HG03520 (cell line): ENCODE measurements around the gene SMARCC2.
A peak's percentile ranks its signal among the peaks of the same experiment; 100 is the strongest.
"Not testable (repeated sequence)": the region's sequence is repeated elsewhere in the genome, so short reads cannot be mapped to it uniquely, and the experiment has no call there.

Experiments
- ATAC-seq: cut with Tn5 transposase; IDR thresholded peaks from one replicate; pipeline ENCODE4 v1.9.1; 2021; ENCODE audit warnings: mild to moderate bottlenecking, moderate library complexity; ENCODE audit not compliant: unreplicated experiment

SMARCC2 gene

DNA sequence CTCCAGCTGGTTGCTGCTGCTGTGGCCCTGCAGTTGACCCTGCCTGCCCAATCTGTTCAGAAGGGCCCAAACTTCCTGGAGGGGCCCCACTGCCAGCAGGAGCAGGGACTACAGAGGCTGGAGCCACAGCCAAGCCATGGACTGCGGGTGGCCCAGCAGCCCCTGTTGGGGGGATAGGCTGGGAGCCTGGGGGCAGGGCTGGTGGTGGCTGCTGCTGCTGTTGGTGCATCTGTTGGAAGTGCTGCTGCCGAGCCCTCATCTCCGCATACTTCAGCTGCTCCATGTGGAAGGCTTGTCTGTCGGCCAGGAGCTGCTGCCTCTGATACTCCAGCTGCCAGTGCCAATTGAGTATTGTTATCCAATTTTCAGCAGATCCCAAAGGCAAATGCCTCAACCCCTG is 23.9 kb downstream of the SMARCC2 start:
- ATAC-seq = no peak

DNA sequence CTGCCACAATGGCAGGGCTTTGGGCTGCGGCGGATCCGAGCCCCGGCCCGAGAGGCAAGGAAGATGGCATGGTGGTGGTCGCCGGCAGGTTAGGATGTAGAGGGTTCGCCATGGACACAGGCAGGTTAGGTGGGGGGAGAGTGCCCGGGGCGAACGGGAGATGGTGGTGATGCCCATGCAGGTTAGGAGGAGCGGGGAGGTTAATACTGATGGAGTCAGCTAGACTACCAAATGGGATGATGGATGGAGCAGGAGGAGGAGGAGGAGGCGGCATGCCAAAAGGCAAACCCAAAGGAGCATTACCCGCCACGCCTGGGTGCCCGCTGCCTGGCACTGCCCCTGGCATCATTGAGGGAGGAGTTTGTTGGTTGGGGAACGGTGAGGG is 24.9 kb downstream of the SMARCC2 start:
- no peak for ATAC-seq

DNA sequence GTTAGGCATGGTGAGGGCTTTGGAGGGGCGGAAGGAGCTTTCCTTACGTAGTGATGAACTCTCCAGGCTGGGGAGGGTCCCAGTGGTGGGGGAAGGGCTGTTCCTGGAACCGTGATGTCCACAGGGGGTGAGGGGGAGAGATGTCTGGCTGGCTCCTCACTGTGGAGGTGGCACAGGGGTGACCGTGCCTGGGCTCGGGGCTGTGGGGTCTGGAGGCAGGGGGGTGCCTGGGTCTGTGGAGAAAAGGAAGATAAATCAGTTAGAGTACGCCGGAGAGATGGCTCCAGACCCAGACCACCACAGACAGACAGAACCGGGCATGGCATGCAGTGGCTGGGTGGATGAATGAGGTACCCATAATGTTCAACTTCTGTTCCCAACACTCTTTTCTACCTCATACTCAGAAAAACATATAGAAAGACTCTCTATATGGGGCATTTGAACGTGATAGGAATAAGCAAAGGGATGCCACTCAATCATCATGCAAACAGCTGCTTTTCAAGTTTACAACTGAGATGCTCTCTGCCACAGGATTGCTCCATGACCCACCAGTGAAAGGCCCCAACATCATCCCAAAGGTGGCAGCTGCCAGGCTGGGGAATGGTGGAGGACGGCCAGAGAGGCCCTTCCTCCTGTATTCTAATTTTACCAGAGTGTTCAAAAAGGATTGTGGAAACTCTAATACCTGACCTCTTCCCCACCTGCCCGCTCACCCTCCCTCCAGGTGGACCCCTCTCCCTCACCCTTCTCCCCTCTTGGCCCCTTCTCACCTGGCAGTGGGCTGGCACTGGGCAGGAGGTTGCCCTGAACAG is 25.5 kb downstream of the SMARCC2 start:
- ATAC-seq = no peak

DNA sequence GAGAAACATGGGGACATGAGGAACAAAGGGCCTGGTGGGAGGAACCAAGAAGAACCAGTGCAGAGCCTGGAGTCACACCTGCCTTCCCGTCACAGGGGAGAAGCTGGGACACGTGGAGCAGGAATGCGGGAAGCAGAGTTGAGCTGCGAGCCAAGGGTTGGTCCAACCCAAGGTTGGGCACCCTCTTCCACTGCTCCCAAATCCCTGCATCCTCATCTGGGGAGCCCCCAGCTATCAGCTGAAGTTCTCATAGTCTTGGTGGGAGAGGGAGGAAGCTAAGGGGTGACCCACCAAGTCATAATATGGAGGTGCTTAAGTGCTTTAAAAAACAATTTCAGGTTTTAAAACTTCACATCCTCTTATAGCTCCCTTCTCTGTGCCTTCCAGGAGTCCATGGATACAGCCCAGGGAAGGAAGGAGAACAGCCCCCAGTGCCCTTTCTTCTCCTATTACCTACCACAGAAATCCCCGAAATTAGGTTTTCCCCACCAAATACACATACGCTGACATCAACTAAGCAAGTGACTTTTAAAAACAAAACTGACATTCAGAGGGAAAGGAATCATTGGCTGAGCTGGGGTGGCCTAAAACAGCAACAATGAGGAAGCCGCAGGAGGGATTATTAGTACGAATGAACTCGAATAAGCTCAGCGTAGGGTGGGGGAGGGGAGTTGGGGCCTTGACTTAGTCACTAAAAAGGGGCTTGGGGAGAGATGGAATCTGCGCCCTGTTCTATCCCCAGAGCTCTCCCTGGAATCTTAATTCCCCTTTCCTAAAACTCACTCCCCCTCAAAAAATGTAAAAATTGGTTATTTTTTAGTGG is 26.6 kb downstream of the SMARCC2 start:
- no peak for ATAC-seq

DNA sequence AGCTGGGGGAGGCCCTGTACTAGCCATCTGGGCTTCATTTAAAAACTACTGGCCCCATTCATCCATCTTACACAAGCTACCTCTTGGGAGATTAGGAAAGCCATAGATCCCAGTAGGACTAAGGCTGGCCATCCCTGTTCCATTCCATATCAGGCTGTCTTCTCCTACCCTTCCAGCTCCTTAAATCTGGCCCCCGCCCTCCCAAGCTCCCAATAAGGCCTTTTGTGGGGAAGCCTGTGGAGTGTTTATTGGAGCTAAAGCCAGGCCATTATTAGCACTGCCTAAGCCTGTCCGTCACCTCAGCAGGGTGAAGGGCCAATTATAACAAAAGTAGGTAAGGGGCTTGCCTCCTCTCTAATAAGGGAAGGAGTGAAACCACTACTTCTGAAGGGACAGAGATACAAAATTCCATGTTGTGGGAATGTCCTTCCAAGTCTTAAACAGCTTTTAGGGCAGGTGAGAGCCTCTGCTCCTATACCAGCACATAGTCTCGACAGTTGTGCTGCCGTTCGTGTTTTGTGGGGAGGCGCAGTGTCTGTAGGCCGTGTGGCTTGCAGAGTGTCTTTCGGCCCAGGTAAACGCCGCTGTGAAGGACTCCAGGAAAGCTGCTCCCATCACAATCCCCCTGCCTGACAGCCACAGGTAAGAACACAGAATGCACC is 27.5 kb downstream of the SMARCC2 start:
- no peak for ATAC-seq

DNA sequence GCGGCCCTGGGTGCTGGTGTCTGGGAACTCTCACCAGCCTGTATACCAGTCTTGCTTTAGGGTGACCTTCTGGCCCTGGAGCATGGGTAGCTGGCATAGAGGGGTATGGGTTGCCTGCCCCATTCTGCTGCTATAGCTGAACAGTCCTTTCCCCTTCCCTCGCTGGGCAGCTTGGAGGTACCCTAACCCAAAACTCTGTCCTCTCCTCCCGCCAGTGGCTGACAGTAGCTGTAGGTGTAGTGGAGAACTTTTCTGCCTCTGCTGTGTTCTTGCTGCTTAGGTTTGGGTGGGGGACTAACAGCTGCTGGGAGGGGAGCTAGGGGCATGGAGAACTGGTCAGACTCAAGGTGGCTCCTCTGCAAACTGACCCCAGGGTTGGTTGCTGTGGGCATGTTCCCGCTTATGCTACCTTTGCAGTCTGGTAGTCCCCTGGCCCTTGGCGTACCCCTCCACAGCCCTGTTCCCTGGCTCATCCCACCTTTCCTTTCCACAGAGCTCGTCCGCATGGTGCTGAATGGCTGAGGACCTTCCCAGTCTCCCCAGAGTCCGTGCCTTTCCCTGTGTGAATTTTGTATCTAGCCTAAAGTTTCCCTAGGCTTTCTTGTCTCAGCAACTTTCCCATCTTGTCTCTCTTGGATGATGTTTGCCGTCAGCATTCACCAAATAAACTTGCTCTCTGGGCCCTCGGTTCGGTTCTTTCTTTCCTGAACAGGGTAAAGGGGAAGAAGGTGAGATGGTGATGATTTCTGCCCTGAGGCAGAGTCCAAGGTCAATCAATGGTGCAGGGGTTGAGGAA is 28.2 kb downstream of the SMARCC2 start:
- no peak for ATAC-seq

DNA sequence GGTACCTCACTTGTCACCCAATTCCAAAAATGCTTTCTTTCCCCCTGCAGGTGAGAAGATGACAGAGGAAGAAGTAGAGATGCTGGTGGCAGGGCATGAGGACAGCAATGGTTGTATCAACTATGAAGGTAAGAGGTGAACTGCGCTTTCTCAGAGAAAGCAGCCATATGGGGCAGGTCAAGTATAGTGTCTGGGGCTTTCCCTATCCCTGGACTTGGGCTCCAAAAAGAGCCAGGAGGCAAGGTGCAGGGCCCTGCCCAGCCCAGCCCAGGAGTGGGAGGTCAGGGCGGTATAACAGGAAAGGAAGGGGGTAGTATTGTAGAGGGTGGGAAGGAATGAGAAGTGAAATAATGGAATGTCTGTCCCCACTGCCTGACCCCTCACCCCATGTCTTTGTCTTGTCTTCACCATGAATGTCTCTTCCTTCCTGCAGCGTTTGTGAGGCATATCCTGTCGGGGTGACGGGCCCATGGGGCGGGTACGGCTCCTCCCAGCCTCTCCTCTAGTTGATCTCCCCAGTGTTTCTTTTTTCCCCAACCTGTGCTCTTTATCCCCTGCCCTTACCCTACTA is 29.0 kb downstream of the SMARCC2 start:
- no peak for ATAC-seq

DNA sequence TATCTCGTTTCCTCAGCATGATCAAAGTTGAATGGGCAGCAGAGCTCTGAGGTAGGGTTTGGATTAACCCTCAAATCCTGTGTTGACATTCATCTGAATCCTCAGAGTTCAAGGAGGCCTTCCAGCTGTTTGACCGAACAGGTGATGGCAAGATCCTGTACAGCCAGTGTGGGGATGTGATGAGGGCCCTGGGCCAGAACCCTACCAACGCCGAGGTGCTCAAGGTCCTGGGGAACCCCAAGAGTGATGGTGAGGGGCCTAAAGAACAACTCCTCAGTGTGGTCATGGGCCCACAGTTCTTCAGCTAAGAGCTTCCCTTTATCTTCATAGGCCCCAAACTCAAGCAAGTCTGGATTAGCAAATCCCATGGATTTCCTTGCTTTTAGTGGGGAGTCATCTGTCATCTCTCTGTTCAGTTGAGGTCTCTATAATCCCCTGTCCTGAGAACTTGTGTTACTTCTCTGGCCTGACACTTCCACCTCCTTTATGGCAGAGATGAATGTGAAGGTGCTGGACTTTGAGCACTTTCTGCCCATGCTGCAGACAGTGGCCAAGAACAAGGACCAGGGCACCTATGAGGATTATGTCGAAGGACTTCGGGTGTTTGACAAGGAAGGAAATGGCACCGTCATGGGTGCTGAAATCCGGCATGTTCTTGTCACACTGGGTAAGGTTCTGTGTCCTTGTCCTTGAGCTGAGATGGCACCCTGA is 29.6 kb downstream of the SMARCC2 start:
- no peak for ATAC-seq

DNA sequence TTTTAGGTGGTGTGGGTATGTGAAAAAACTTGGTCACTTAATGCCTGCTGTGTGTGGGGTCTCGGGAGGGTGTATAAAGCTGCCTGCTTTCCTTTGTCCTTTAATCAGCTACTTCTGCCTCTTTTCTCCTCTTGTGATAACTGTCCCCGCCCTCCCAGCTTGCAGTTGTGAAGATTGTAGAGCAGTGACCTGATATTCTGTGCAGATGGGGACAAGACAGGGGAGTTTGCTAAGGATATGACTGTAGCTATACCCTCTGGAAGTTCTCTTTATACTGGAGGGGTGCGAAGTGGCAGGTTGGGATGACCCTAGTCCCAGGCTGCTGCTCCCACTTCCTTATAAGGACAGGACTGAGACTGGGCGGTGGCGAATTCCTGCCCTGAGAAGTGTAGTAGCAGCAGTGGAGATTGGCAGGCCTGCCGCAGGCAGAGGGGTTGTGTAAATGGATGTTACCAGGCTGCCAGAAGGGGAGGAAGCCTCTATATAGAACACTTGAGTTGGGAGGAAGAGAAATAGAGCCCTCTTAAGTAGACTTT is 30.3 kb downstream of the SMARCC2 start:
- no peak for ATAC-seq

DNA sequence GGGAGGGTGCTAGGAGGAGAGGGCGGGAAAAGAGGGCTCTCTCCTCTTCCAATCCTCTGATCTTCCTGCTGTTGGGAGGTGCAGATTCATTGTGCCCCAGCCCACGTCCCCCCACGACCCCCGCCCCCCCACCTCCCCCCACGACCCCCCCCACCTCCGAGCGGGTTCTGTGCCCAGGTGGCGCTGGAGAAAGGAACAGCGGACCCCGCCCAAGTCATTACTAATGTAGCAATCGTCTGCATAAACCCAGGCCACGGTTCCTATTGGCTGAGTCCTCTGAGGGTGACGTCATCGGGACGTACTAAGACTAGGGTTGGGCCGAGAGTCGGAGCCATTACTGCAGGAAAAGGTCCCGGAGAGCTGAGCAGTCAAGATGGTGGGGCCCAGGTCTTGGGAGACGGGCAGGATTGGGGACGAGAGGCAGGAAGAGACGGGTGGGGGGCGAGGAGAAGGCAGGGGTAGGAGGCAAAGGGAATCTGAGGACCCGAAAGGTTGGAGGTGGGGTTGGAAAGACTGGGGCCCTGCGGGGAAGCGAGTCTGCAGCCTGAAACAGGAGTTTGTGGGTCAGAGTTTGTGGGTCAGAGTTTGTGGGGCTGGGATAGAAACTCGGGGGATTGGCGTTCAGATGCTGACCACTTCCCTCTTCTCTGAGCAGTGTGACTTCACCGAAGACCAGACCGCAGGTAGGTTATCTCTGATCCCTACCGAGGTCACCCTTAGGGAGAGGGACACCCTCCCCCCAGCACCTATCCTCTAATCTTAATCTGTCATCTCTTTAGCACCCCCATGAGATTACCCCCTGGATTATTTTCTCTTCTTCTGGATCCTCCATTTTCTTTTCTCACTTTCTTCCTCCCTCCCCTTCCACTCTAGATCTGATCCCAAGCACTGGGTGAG is 31.0 kb downstream of the SMARCC2 start, which contains the start of gene MYL6:
TSS of gene MYL6 (plus strand) at position 331 of the 897 bp plus-strand sequence. CDS start at position 374, 43 bp downstream.
- peak; percentile 75 for ATAC-seq

DNA sequence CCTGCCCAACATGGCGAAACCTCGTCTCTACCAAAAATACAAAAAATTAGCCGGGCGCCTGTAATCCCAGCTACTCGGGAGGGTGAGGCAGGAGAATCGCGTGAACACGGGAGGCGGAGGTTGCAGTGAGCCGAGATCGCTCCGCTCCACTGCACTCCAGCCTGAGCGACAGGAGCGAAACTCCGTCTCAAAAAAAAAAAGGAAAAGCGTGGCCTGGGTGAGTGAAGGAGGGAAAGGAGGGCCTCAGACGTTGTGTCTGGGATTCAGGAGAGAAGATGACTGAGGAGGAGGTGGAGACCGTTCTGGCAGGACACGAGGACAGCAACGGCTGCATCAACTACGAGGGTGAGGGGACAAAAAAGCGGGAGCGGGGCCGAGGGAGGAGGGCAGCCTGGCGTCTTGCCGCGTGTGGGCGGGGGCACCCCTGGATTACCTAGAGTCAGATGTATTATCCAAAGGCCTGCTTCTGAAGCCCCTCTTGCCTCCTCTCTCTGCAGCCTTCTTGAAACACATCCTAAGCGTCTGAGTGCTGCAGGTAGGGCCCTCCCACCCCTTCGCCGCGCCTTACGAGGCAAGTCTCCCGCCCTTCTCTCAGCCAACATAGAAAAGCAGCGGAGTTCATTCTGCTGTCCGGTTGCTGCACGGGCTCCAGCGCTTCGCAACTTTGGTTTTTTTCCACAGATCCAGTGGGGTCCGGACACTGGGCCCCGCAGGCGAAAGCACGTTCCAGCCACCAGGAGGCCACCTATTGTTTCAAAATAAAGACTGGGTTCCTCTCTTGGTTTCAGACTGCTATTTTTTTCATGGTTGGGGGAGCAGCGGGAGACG is 31.9 kb downstream of the SMARCC2 start:
- ATAC-seq = peak; percentile 27

DNA sequence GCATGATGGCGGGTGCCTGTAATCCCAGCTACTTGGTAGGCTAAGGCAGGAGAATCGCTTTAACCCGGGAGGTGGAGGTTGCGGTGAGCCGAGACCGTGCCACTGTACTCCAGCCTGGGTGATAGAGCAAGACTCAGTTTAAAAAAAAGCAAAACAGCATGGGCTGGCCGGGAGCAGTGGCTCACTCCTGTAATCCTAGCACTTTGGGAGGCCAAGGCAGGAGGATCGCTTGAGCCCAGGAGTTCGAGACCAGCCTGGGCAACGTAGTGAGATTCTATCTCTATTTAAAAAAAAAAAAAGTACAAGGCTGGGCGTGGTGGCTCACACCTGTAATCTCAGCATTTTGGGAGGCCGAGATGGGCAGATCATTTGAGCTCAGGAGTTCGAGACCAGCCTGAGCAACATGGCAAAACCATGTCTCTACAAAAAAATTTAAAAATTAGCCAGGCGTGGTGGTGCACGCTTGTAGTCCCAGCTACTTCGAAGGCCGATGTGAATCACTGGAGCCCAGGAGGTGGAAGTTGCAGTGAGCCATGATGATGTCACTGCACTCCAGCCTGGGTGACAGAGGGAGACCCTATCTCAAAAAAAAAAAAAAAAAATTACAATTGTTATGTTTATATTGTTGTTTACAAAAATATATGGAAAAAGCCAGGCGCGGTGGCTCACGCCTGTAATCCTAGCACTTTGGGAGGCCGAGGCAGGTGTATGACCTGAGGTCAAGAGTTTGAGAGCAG is 32.7 kb downstream of the SMARCC2 start:
- not testable (repeated sequence) for ATAC-seq

DNA sequence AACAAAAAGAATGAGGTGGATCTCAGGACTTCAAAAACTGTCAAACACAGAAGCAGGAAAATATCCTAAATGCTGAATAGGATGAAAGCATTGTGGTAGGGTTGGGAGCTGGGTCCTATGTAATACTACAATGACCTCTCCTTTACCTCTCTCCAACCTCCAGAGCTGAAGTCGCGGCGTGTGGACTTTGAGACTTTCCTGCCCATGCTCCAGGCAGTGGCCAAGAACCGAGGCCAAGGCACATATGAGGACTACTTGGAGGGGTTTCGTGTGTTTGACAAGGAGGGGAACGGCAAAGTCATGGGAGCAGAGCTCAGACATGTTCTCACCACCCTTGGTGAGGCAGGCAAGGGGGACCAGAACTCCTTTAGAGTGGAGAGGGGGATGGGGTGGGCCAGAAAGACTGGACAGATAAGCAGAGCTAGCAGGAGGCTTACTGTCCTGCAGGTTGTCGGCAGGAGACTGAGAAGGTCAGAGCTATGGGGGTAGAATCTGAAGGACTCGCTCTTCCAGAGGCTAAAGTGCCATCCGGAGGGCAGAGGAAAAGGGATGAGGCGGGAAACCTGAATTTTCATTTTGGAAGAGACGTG is 33.9 kb downstream of the SMARCC2 start:
- ATAC-seq = no peak

DNA sequence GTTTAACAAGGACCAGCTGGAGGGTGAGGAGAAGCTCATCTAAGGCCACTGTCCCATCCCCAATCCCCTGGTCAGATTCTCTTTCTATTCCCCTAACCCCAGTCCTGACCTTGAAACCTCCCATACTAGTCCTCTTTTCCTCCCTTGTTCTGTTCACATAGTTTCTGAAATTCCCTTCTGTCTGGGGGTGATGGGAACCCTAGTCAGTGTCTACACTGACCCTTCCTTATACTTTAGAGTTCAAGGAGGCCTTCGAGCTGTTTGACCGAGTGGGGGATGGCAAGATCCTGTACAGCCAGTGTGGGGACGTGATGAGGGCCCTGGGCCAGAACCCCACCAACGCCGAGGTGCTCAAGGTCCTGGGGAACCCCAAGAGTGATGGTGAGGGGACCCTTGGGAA is 34.5 kb downstream of the SMARCC2 start:
- ATAC-seq = no peak

DNA sequence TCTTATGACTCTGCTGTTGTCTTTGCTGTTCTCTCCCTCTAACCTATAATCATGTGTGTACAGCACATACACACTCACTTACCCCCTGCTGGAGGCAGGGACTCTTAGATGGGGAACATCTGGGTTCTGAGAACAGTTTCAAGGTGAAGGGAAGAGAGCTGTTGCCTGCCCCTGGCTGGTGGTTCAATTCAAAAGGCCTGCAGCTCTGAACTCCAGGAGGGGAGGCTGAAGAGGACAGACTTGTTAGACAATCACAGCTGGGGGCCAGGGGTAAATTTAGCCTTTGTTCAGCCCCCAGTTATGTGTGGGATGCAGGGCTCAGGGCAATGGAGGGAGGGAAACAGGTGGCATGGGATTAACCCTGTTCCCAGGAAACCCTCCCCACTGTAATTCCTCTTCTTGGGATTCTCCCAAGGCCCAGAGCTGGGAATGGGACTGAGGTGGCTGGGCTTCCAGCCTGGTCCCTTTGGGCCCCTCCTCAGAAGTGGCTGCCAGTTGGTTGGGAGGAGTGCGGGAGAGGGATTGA is 35.0 kb downstream of the SMARCC2 start:
- no peak for ATAC-seq

DNA sequence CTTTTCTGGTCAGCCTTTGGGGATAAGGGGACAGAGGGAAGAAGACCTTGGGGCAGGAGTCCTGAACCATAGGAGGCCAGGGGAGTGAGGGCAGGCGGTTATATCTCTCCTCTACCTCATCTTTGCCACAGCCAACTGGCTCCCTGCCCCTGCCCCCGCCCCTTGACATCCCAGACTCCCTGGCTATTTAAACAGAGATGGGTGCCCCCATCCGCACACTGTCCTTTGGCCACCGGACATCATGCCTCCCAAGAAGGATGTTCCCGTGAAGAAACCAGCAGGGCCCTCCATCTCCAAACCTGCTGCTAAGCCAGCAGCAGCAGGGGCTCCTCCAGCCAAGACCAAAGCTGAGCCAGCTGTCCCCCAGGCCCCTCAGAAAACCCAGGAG is 35.6 kb downstream of the SMARCC2 start:
- ATAC-seq = no peak
